H9 (cell line): Measurements from ENCODE around the gene ULBP3. TPM values are rescaled to one million over a fixed set of nuclear protein-coding genes. Genes with fewer than 3 reads are reported as not detected.

Experiments
- DNase-seq: peaks from one replicate; pipeline ENCODE4 v3.0.0-alpha.2; 2017
- H2AFZ ChIP-seq: one replicate; pipeline ENCODE4 v1.6.1; 2013; ENCODE audit warnings: mild to moderate bottlenecking, low read length, control low read depth, moderate library complexity
- H2AK5ac ChIP-seq: 2 replicates; pipeline ENCODE4 v1.6.1; 2013; ENCODE audit warnings: low read length, control low read depth, mixed read lengths; ENCODE audit not compliant: insufficient read length
- H2BK120ac ChIP-seq: one replicate; pipeline ENCODE4 v1.6.1; 2013; ENCODE audit warnings: low read depth, mild to moderate bottlenecking, low read length, control low read depth, inconsistent platforms; ENCODE audit not compliant: poor library complexity, severe bottlenecking
- H2BK12ac ChIP-seq: 2 replicates; pipeline ENCODE4 v1.6.1; 2013; ENCODE audit warnings: low read length, control low read depth, mixed read lengths, low read depth; ENCODE audit not compliant: insufficient read length
- H2BK15ac ChIP-seq: 2 replicates; pipeline ENCODE4 v1.6.1; 2013; ENCODE audit warnings: low read depth, low read length, control low read depth
- H2BK20ac ChIP-seq: one replicate; pipeline ENCODE4 v1.6.1; 2013; ENCODE audit warnings: low read depth, mild to moderate bottlenecking, low read length, control low read depth, inconsistent platforms; ENCODE audit not compliant: poor library complexity, severe bottlenecking
- H2BK5ac ChIP-seq: 2 replicates; pipeline ENCODE4 v1.6.1; 2013; ENCODE audit warnings: low read length, control low read depth, mixed read lengths; ENCODE audit not compliant: insufficient read length
- H3K14ac ChIP-seq: 2 replicates; pipeline ENCODE4 v1.6.1; 2013; ENCODE audit warnings: low read length, control low read depth; ENCODE audit not compliant: insufficient read depth
- H3K18ac ChIP-seq: 2 replicates; pipeline ENCODE4 v1.6.1; 2013; ENCODE audit warnings: low read depth, mild to moderate bottlenecking, mixed read lengths, low read length, control low read depth; ENCODE audit not compliant: insufficient read length
- H3K23ac ChIP-seq: 2 replicates; pipeline ENCODE4 v1.6.1; 2013; ENCODE audit warnings: low read length, control low read depth, mixed read lengths, low read depth; ENCODE audit not compliant: insufficient read length
- H3K23me2 ChIP-seq: 2 replicates; pipeline ENCODE4 v1.6.1; 2013; ENCODE audit warnings: low read depth, mild to moderate bottlenecking, mixed read lengths, low read length, control low read depth; ENCODE audit not compliant: insufficient read length, poor library complexity, severe bottlenecking
- H3K27ac ChIP-seq: 2 replicates; pipeline ENCODE4 v1.5.1; 2013; ENCODE audit warnings: low read length, control low read depth, mixed read lengths, low read depth; ENCODE audit not compliant: insufficient read length
- H3K27me3 ChIP-seq: 2 replicates; pipeline ENCODE4 v1.6.1; 2013; ENCODE audit warnings: low read length, control low read depth, inconsistent platforms; ENCODE audit not compliant: insufficient read depth
- H3K4ac ChIP-seq: 2 replicates; pipeline ENCODE4 v1.6.1; 2013; ENCODE audit warnings: low read depth, mild to moderate bottlenecking, control low read depth, inconsistent platforms, low read length, moderate library complexity
- H3K4me1 ChIP-seq: 2 replicates; pipeline ENCODE4 v1.6.1; 2013; ENCODE audit warnings: low read length, control low read depth, inconsistent platforms; ENCODE audit not compliant: insufficient read depth
- H3K4me2 ChIP-seq: 2 replicates; pipeline ENCODE4 v1.6.1; 2013; ENCODE audit warnings: low read length, control low read depth, mixed read lengths; ENCODE audit not compliant: insufficient read length, insufficient read depth
- H3K56ac ChIP-seq: 2 replicates; pipeline ENCODE4 v1.6.1; 2013; ENCODE audit warnings: low read depth, mild to moderate bottlenecking, mixed read lengths, low read length, control low read depth; ENCODE audit not compliant: insufficient read length
- H3K79me1 ChIP-seq: 2 replicates; pipeline ENCODE4 v1.6.1; 2013; ENCODE audit warnings: low read depth, mild to moderate bottlenecking, moderate library complexity, low read length, control low read depth, inconsistent platforms; ENCODE audit not compliant: insufficient read depth, poor library complexity, severe bottlenecking
- H3K79me2 ChIP-seq: 2 replicates; pipeline ENCODE4 v1.6.1; 2013; ENCODE audit warnings: low read length, control low read depth, inconsistent platforms; ENCODE audit not compliant: insufficient read depth
- H3K9ac ChIP-seq: 2 replicates; pipeline ENCODE4 v1.6.1; 2013; ENCODE audit warnings: low read length, control low read depth, mixed read lengths; ENCODE audit not compliant: insufficient read length; ENCODE audit errors: extremely low read depth
- H3K9me3 ChIP-seq: one replicate; pipeline ENCODE4 v1.6.1; 2013; ENCODE audit warnings: low read depth, low read length, inconsistent platforms; ENCODE audit not compliant: control insufficient read depth
- H3T11ph ChIP-seq: one replicate; pipeline ENCODE4 v1.6.1; 2013; ENCODE audit warnings: mild to moderate bottlenecking, low read length, control low read depth, inconsistent platforms
- H4K20me1 ChIP-seq: one replicate; pipeline ENCODE4 v1.6.1; 2013; ENCODE audit not compliant: control insufficient read depth, insufficient read length, insufficient read depth
- H4K5ac ChIP-seq: 2 replicates; pipeline ENCODE4 v1.6.1; 2013; ENCODE audit warnings: low read depth, mild to moderate bottlenecking, mixed read lengths, low read length, control low read depth; ENCODE audit not compliant: insufficient read length
- H4K8ac ChIP-seq: replicated peaks from 2 replicates; pipeline ENCODE4 v1.6.1; 2013; ENCODE audit warnings: low read length, control low read depth, mixed read lengths, low read depth; ENCODE audit not compliant: insufficient read length
- H4K91ac ChIP-seq: 2 replicates; pipeline ENCODE4 v1.6.1; 2013; ENCODE audit warnings: low read depth, mild to moderate bottlenecking, moderate library complexity, mixed read lengths, low read length, control low read depth; ENCODE audit not compliant: insufficient read length
- H3K27ac Mint-ChIP-seq, 3 experiments: 2 replicates in 2 of 3; 3 replicates in 1 of 3; pipeline ENCODE4 v1.8.0; 2020 to 2021; ENCODE audit warnings: mixed read lengths in 3 of 3, mild to moderate bottlenecking in 1 of 3, moderate library complexity in 1 of 3
- H3K27me3 Mint-ChIP-seq: 2 replicates; pipeline ENCODE4 v1.8.0; 2021; ENCODE audit warnings: low read depth, mild to moderate bottlenecking, moderate library complexity, mixed read lengths
- H3K36me3 Mint-ChIP-seq, 3 experiments: 2 replicates in 2 of 3; 3 replicates in 1 of 3; pipeline ENCODE4 v1.8.0; 2020 to 2021; ENCODE audit warnings: low read depth in 3 of 3, mixed read lengths in 3 of 3; ENCODE audit not compliant: insufficient read depth in 1 of 3
- H3K4me1 Mint-ChIP-seq, 2 experiments: 2 replicates each; pipeline ENCODE4 v1.8.0; 2020; ENCODE audit warnings: mixed read lengths in 2 of 2
- H3K4me3 Mint-ChIP-seq, 2 experiments: 2 replicates in 1 of 2; 3 replicates in 1 of 2; pipeline ENCODE4 v1.8.0; 2020 to 2021; ENCODE audit warnings: mild to moderate bottlenecking in 2 of 2, mixed read lengths in 2 of 2, moderate library complexity in 1 of 2
- H3K9me3 Mint-ChIP-seq, 2 experiments: 2 replicates in 1 of 2; 3 replicates in 1 of 2; pipeline ENCODE4 v1.8.0; 2020; ENCODE audit warnings: mild to moderate bottlenecking in 2 of 2, mixed read lengths in 2 of 2, moderate library complexity in 1 of 2
- WGBS: extraction: QIAGEN DNeasy Blood & Tissue Kit; methylation state at CpG from one replicate; pipeline ENCODE4 v1.1.7; 2013; ENCODE audit warnings: missing lambda C conversion rate, low lambda C conversion rate, mixed read lengths; ENCODE audit not compliant: insufficient read length; ENCODE audit errors: extremely low coverage; 5-methylcytosine and 5-hydroxymethylcytosine counted together
- total RNA-seq: library from RNA; stranded (reverse); gene quantifications from 2 replicates; pipeline ENCODE4 v1.2.1, GENCODE V29; 2021
- TF ChIP-seq, protein P1 (sequence below): fragments of 200-600 bp; sonication (generic); conservative IDR thresholded peaks from 3 replicates; pipeline ENCODE4 v1.8.0; 2021; ENCODE audit warnings: antibody characterized with exemption, mild to moderate bottlenecking

Gene ULBP3
- total RNA-seq, 1 experiment from 2014 or later: 5.8 TPM

DNA sequence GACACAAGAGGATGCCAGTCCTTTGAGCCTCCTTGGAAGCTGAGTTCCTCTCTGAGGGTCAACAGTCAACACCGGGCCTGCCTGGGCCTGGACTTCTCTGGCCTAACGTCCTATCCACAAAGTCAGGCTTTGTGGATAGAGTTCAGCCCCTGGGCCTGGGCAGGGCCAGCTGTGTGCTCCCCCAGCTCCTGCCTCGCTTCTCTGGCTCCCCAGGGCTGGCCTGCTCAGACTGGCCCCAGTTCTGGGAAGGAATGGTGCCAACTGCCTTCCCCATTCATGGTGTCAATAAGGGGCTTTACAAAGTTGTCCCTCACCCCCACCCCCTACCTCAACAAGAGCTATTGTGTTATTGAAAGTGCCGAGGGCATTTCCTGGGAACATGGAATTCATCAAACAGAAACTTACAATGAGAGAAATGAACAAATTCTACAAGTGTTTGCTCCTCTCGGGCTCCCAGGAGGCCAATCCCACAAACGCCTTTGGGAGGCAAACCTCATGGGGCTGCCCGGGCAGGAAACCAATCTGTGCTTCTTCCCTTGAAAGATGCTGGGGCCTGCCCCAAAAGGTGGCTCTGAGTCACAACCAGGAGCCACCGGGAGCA is 47.4 kb upstream of the ULBP3 start:
- no peak for DNase-seq
- WGBS: no CpG with 5 or more reads among the region's 8 CpGs
- no peak overlapping the region for H3K14ac ChIP-seq

More for the DNA sequence above, 47.4 kb upstream of the ULBP3 start:
- no peaks in the 10 kb centered on the region for H3K79me1 ChIP-seq
- H3K27me3 ChIP-seq: no peaks in the 10 kb centered on the region
- H2BK5ac ChIP-seq: no peak overlapping the region
- Mint-ChIP-seq H3K4me3 (no peak overlapping the region), H3K27me3 (peaks cover 7% of the 10 kb centered on the region), H3K9me3 (peaks cover 6 to 7% of the 10 kb centered on the region in 2 experiments; a peak in 4 of 5 replicates), H3K27ac (no peak overlapping the region), H3K4me1 (peaks cover 8 to 9% of the 10 kb centered on the region in 2 experiments), H3K36me3 (peaks cover 0 to 5% (median 2%) of the 10 kb centered on the region in 3 experiments; a peak in 4 of 7 replicates)
- H3K27ac ChIP-seq: no peak overlapping the region
- no peak overlapping the region for H3K4ac ChIP-seq
- no peak overlapping the region for H2BK120ac ChIP-seq
- TF ChIP-seq, protein P1, sequence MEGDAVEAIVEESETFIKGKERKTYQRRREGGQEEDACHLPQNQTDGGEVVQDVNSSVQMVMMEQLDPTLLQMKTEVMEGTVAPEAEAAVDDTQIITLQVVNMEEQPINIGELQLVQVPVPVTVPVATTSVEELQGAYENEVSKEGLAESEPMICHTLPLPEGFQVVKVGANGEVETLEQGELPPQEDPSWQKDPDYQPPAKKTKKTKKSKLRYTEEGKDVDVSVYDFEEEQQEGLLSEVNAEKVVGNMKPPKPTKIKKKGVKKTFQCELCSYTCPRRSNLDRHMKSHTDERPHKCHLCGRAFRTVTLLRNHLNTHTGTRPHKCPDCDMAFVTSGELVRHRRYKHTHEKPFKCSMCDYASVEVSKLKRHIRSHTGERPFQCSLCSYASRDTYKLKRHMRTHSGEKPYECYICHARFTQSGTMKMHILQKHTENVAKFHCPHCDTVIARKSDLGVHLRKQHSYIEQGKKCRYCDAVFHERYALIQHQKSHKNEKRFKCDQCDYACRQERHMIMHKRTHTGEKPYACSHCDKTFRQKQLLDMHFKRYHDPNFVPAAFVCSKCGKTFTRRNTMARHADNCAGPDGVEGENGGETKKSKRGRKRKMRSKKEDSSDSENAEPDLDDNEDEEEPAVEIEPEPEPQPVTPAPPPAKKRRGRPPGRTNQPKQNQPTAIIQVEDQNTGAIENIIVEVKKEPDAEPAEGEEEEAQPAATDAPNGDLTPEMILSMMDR: no peak
- no peaks in the 10 kb centered on the region for H3K9me3 ChIP-seq
- H2AK5ac ChIP-seq: no peak overlapping the region
- no peak overlapping the region for H3K18ac ChIP-seq
- no peak overlapping the region for H2BK20ac ChIP-seq
- H4K5ac ChIP-seq: no peak overlapping the region
- H3K79me2 ChIP-seq: no peaks in the 10 kb centered on the region
- no peak overlapping the region for H3K4me2 ChIP-seq
- no peak overlapping the region for H3K23ac ChIP-seq
- no peak overlapping the region for H3K9ac ChIP-seq
- no peak overlapping the region for H4K8ac ChIP-seq
- H3K4me1 ChIP-seq: no peaks in the 10 kb centered on the region; the same call in 1 of the 2 replicates
- no peak overlapping the region for H3T11ph ChIP-seq
- H2AFZ ChIP-seq: no peak overlapping the region
- H2BK12ac ChIP-seq: no peak overlapping the region
- no peak overlapping the region for H2BK15ac ChIP-seq
- H4K91ac ChIP-seq: no peak overlapping the region
- H3K56ac ChIP-seq: no peak overlapping the region
- H4K20me1 ChIP-seq: no peaks in the 10 kb centered on the region
- no peaks in the 10 kb centered on the region for H3K23me2 ChIP-seq
